ENCODE results near the gene KLHL3.
"Not testable (repeated sequence)": the region's sequence is repeated elsewhere in the genome, so short reads cannot be mapped to it uniquely, and the experiment has no call there.

The KLHL3 gene

GRCh38 chr5:137667341-137667740 lies 68.5 kb downstream of the KLHL3 start:
- DNase-seq (ENCODE audit: low read depth): no peak

- no peak for DNase-seq (ENCODE audit: low read depth)
Observed at GRCh38 chr5:137666901-137667300, 69.0 kb downstream of the KLHL3 start.

- no peak for DNase-seq (ENCODE audit: low read depth)
Observed at GRCh38 chr5:137666461-137666850, 69.4 kb downstream of the KLHL3 start.

GRCh38 chr5:137665678-137666460 lies 70.0 kb downstream of the KLHL3 start:
- no peak for DNase-seq (ENCODE audit: low read depth)

- peak; percentile 52 for DNase-seq (ENCODE audit: low read depth)
Observed at GRCh38 chr5:137660349-137660817, 75.5 kb downstream of the KLHL3 start.

- no peak for DNase-seq (ENCODE audit: low read depth)
Observed at GRCh38 chr5:137659209-137659608, 76.7 kb downstream of the KLHL3 start.

GRCh38 chr5:137658324-137658723 lies 77.6 kb downstream of the KLHL3 start:
- no peak for DNase-seq (ENCODE audit: low read depth)

GRCh38 chr5:137657073-137657472 lies 78.8 kb downstream of the KLHL3 start:
- DNase-seq (ENCODE audit: low read depth): no peak

- no peak for DNase-seq (ENCODE audit: low read depth)
Observed at GRCh38 chr5:137656558-137656957, 79.3 kb downstream of the KLHL3 start.

GRCh38 chr5:137651022-137651421 lies 84.9 kb downstream of the KLHL3 start:
- no peak for DNase-seq (ENCODE audit: low read depth)

GRCh38 chr5:137649228-137649935 lies 86.5 kb downstream of the KLHL3 start:
- peak; percentile 79 for DNase-seq (ENCODE audit: low read depth)

GRCh38 chr5:137648361-137648760 lies 87.5 kb downstream of the KLHL3 start:
- DNase-seq (ENCODE audit: low read depth): no peak

- no peak for DNase-seq (ENCODE audit: low read depth)
Observed at GRCh38 chr5:137647401-137647800, 88.5 kb downstream of the KLHL3 start.

GRCh38 chr5:137646761-137647160 lies 89.1 kb downstream of the KLHL3 start:
- DNase-seq (ENCODE audit: low read depth): no peak

GRCh38 chr5:137643081-137643480 lies 92.8 kb downstream of the KLHL3 start:
- not testable (repeated sequence) for DNase-seq (ENCODE audit: low read depth)

GRCh38 chr5:137642091-137642490 lies 93.8 kb downstream of the KLHL3 start:
- DNase-seq (ENCODE audit: low read depth): no peak

- no peak for DNase-seq (ENCODE audit: low read depth)
Observed at GRCh38 chr5:137641148-137641547, 94.7 kb downstream of the KLHL3 start.

GRCh38 chr5:137639645-137640044 lies 96.2 kb downstream of the KLHL3 start:
- no peak for DNase-seq (ENCODE audit: low read depth)

GRCh38 chr5:137638841-137639240 lies 97.0 kb downstream of the KLHL3 start:
- DNase-seq (ENCODE audit: low read depth): no peak

- DNase-seq (ENCODE audit: low read depth): no peak
Observed at GRCh38 chr5:137636830-137637714, 98.8 kb downstream of the KLHL3 start.

GRCh38 chr5:137636099-137636498 lies 99.8 kb downstream of the KLHL3 start:
- no peak for DNase-seq (ENCODE audit: low read depth)

- DNase-seq (ENCODE audit: low read depth): no peak
Observed at GRCh38 chr5:137635521-137635921, 100.4 kb downstream of the KLHL3 start.

Data from stromal cell of bone marrow (primary cell).